NCI-H2171 (cell line): ENCODE data around the gene HDHD2.
A peak's percentile ranks its signal among the peaks of the same experiment; 100 is the strongest.

ENCODE experiments used
- DNase-seq: peaks from one replicate; lab custom pipeline; 2025; lab: John Stamatoyannopoulos, UW

Gene HDHD2

GRCh38 chr18:47146206-47146605 lies 4.1 kb downstream of the HDHD2 start:
- DNase-seq: no peak

- no peak for DNase-seq
Measured at GRCh38 chr18:47143899-47144485, 6.3 kb downstream of the HDHD2 start.

GRCh38 chr18:47143153-47143552 lies 7.1 kb downstream of the HDHD2 start:
- DNase-seq: no peak

- no peak for DNase-seq
Measured at GRCh38 chr18:47141289-47141688, 9.0 kb downstream of the HDHD2 start.

DNA sequence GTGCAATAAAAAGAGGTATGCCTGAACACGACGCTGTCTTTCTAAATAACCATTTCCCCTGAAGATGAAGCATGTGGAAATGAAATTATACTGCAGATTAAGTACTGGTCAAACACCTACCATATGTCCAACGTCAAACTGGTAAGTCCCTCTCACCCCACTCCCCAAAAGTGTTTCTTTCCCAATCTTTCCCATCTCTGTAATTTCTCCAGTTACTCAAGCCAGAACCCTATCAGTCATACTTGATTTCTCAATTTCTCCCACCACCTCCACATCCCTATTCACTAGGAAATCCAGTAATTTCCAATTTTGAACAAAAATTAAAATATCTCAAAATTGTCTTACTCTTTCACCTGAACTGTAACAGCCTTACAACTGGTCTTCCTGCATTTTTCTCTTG lies 29.2 kb downstream of the HDHD2 start:
- no peak for DNase-seq

DNA sequence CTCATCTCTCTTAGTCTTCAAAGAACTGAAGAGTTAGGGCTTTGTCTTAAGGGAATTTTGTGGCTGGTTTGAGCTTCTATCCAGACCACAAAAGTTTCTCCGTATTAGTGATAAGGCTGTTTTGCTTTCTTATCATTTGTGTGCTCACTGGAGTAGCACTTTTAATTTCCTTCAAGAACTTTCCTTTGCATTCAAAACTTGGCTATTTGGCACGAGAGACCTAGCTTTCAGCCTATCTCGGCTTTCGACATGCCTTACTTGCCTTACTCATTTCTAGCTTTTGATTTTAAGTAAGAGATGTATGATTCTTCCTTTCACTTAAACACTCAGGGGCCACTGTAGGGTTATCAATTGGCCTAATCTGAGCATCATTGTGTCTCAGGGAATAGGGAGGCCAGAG lies 29.9 kb downstream of the HDHD2 start:
- no peak for DNase-seq

GRCh38 chr18:47118981-47119380 lies 31.3 kb downstream of the HDHD2 start:
- DNase-seq: no peak

- DNase-seq: no peak
Measured at GRCh38 chr18:47115205-47115604, 35.1 kb downstream of the HDHD2 start.

DNA sequence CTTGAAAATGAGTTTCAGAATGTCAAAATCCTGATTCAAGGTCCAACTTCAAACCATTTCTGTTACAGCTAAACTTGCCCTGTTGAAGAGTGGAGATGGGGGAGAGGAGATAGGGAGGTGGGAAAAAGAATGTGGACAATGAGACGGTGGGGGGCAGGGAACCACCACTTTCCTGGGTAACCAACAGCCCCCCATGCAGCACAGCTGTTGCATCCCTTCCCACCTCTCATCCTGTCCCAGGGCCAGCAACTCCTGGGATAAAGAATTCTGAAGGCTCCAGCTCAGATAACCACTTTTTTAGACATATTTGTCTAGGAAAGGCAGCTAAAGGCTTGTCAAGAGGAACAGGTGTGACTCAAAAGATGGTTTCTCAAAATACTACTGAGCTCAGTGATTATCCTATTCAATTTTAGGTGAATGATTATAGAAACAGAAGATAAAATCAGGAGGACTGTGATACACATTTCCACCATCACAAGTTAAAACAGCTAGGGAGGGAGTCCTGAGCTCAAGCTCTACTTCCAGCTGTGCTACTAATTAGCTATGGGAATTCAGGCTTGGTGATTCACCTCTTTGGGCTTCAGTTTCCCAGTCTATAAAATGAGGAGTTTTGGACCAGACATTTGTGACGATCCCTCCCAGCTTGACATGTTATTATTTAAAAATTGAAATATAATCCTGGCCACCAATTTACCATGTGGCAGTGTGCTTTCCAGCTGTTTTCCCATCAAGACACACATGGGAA lies 36.3 kb downstream of the HDHD2 start:
- DNase-seq: no peak

- DNase-seq: no peak
Measured at GRCh38 chr18:47110492-47111274, 39.6 kb downstream of the HDHD2 start.

DNA sequence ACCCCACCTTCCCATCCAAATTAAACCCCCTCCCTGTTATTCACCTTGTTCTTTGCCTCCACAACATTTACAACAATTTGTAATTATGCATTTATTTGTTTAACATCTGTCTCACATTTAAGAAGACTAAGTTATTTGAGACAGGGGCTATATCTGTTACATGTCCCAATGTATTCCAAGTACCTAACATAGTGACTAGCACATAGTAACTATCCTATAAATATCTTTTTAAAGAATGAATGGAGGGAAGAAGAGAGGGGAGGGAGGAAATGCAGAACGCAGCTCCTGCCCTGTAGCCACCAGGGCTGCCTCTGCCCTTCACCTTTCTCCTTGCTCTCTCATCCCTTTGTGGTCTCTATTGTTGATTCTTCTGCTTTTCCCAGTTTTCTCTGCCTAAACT lies 40.6 kb downstream of the HDHD2 start:
- DNase-seq: no peak

- DNase-seq: no peak
Measured at GRCh38 chr18:47108998-47109405, 41.3 kb downstream of the HDHD2 start.

DNA sequence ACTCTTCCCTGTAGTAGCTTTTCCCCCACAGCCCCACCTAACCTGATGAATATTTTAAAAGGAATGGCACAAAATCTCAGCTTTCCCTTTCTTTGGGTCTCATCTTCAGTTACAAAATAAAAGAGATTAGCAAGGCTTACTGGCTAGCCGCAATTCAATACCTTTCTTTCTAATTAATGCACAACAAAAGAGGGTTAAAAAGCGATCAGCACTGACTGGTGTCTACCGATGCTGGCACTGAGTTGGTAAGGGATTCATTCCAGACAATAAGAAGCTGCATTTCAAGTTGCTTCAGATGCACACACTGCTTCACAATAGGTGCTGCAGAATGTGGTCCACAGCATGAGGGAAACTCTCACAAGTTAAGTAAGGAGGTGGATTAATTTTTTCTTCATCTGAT lies 41.9 kb downstream of the HDHD2 start:
- DNase-seq: no peak

- DNase-seq: peak; percentile 39
Measured at GRCh38 chr18:47100212-47100831, 50.0 kb downstream of the HDHD2 start.

GRCh38 chr18:47095810-47096209 lies 54.5 kb downstream of the HDHD2 start:
- no peak for DNase-seq

GRCh38 chr18:47087676-47088075 lies 62.6 kb downstream of the HDHD2 start:
- no peak for DNase-seq

- DNase-seq: no peak
Measured at GRCh38 chr18:47081578-47081977, 68.7 kb downstream of the HDHD2 start.

DNA sequence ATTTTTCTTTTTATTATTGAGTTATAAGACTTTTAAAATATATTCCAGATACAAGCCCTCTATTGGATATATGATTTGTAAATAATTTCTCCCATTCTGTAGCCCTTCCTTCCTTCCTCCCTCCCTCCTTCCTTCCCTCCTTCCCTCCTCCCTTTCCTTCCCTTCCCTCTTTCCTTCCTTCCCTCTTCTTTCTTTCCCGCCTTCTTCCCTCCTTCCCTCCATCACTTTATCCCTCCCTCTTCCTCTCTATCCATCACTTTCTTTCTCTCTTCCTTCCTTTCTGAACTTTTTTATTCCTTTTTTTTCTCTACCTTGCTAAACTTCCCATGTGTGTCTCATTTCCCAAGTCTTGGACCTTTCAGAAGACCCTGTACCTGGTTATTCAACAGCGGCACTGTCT lies 69.4 kb downstream of the HDHD2 start:
- no peak for DNase-seq

DNA sequence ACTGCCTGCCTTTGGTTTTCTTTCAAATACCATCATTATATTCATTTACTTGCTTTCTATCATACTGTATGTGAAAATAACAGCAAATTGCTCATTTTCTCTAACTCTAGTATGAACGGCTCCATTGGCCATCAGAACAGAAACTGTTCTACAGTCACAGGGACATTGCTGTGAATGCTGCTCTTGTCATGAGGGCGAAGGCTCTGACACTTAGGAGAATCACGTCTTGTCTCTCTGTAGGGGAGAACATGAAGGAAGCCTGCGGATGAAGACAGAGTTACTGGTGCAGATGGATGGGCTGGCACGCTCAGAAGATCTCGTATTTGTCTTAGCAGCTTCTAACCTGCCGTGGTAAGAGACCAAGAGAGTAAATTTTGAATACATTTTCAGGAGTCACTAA lies 73.2 kb downstream of the HDHD2 start:
- no peak for DNase-seq

GRCh38 chr18:47075098-47075883 lies 75.0 kb downstream of the HDHD2 start:
- DNase-seq: no peak

- no peak for DNase-seq
Measured at GRCh38 chr18:47067648-47068047, 82.7 kb downstream of the HDHD2 start.

GRCh38 chr18:47063096-47063495 lies 87.2 kb downstream of the HDHD2 start:
- DNase-seq: no peak
